Activated effector memory CD4-positive, alpha-beta T cell treated with anti-CD3 and anti-CD28 coated beads, Interleukin-2, amount 50 U/mL, for 16 hours (primary cell): ENCODE measurements around the gene DLG4.

Source experiments
- DNase-seq: peaks from one replicate; pipeline ENCODE4 v3.0.0-alpha.2; 2020

The DLG4 gene

GRCh38 chr17:7141824-7142223, 77.8 kb downstream of the DLG4 start:
- no peak for DNase-seq

GRCh38 chr17:7139400-7139799, 80.2 kb downstream of the DLG4 start:
- no peak for DNase-seq

- no peak for DNase-seq
Measured at GRCh38 chr17:7138800-7139381, 80.7 kb downstream of the DLG4 start.

- DNase-seq: peak; percentile 1
Measured at GRCh38 chr17:7137171-7137943, 82.3 kb downstream of the DLG4 start.
